Activated naive CD8-positive, alpha-beta T cell (primary cell): ENCODE results near the gene SIRT6.
"Not testable (repeated sequence)": the region's sequence is repeated elsewhere in the genome, so short reads cannot be mapped to it uniquely, and the experiment has no call there.

Experiments
- H3K27ac Mint-ChIP-seq: one replicate; pipeline ENCODE4 v1.8.0; 2021; ENCODE audit warnings: mixed read lengths
- H3K27me3 Mint-ChIP-seq: one replicate; pipeline ENCODE4 v1.8.0; 2021; ENCODE audit warnings: mixed read lengths
- H3K36me3 Mint-ChIP-seq: one replicate; pipeline ENCODE4 v1.8.0; 2021; ENCODE audit warnings: mixed read lengths
- H3K4me1 Mint-ChIP-seq: one replicate; pipeline ENCODE4 v1.8.0; 2021; ENCODE audit warnings: low read depth, mixed read lengths
- H3K4me3 Mint-ChIP-seq: one replicate; pipeline ENCODE4 v1.8.0; 2021; ENCODE audit warnings: mild to moderate bottlenecking, mixed read lengths
- H3K9me3 Mint-ChIP-seq: one replicate; pipeline ENCODE4 v1.8.0; 2021; ENCODE audit warnings: low read depth, mixed read lengths

Gene SIRT6

GRCh38 chr19:4182084-4182810 is at the start of gene SIRT6, which contains the start of gene ANKRD24:
SIRT6 (minus strand) TSS chr19:4182563; CDS start chr19:4182539, 24 bp downstream.
ANKRD24 (plus strand) TSS chr19:4182689; CDS start chr19:4186426, 3,737 bp downstream.
- H3K27ac Mint-ChIP-seq, result peak within 1 kb of the TSS; percentile 92
- no peaks in the 10 kb centered on the region for H3K9me3 Mint-ChIP-seq
- H3K4me3 Mint-ChIP-seq, result peak within 1 kb of the TSS; percentile 98
- peaks cover 28% of the 10 kb centered on the region for H3K4me1 Mint-ChIP-seq
- H3K36me3 Mint-ChIP-seq, result peaks cover under 1% of the 10 kb centered on the region
- no peaks in the 10 kb centered on the region for H3K27me3 Mint-ChIP-seq

- not testable (repeated sequence) for H3K36me3 Mint-ChIP-seq, H3K4me1 Mint-ChIP-seq, H3K9me3 Mint-ChIP-seq, H3K27ac Mint-ChIP-seq, H3K27me3 Mint-ChIP-seq, H3K4me3 Mint-ChIP-seq
Observed at GRCh38 chr19:4232139-4232538, 49.8 kb upstream of the SIRT6 start.

GRCh38 chr19:4231521-4231920 is 49.2 kb upstream of the SIRT6 start:
- not testable (repeated sequence) for H3K4me3 Mint-ChIP-seq, H3K27ac Mint-ChIP-seq, H3K27me3 Mint-ChIP-seq, H3K9me3 Mint-ChIP-seq, H3K4me1 Mint-ChIP-seq, H3K36me3 Mint-ChIP-seq

GRCh38 chr19:4230237-4230636 is 47.9 kb upstream of the SIRT6 start:
- H3K9me3 Mint-ChIP-seq, H3K27me3 Mint-ChIP-seq, H3K4me1 Mint-ChIP-seq, H3K4me3 Mint-ChIP-seq, H3K36me3 Mint-ChIP-seq, H3K27ac Mint-ChIP-seq: not testable (repeated sequence)

- H3K4me1 Mint-ChIP-seq, result peaks cover 6% of the 10 kb centered on the region
- H3K4me3 Mint-ChIP-seq, result no peak within 1 kb of the TSS
Observed at GRCh38 chr19:4229179-4229931, 47.0 kb upstream of the SIRT6 start, which contains the start of gene EBI3. EBI3 (plus strand) TSS chr19:4229523; CDS start chr19:4229551, 28 bp downstream.

GRCh38 chr19:4228765-4229178 is 46.4 kb upstream of the SIRT6 start:
- H3K9me3 Mint-ChIP-seq, result no peaks in the 10 kb centered on the region

More at GRCh38 chr19:4229179-4229931, 47.0 kb upstream of the SIRT6 start, which contains the start of gene EBI3:
- H3K9me3 Mint-ChIP-seq, result no peaks in the 10 kb centered on the region
- peaks cover 7% of the 10 kb centered on the region for H3K27me3 Mint-ChIP-seq
- no peaks in the 10 kb centered on the region for H3K36me3 Mint-ChIP-seq
- H3K27ac Mint-ChIP-seq, result no peak within 1 kb of the TSS

GRCh38 chr19:4227771-4228170 is 45.4 kb upstream of the SIRT6 start:
- Mint-ChIP-seq H3K27ac (no peak overlapping the region), H3K4me3 (no peak overlapping the region), H3K4me1 (peaks cover 6% of the 10 kb centered on the region), H3K36me3 (no peaks in the 10 kb centered on the region), H3K9me3 (no peaks in the 10 kb centered on the region), H3K27me3 (peaks cover 1% of the 10 kb centered on the region)

More at GRCh38 chr19:4228765-4229178, 46.4 kb upstream of the SIRT6 start:
- no peaks in the 10 kb centered on the region for H3K36me3 Mint-ChIP-seq
- H3K4me1 Mint-ChIP-seq, result peaks cover 6% of the 10 kb centered on the region
- H3K4me3 Mint-ChIP-seq, result no peak overlapping the region
- no peak overlapping the region for H3K27ac Mint-ChIP-seq
- peaks cover 7% of the 10 kb centered on the region for H3K27me3 Mint-ChIP-seq

- Mint-ChIP-seq H3K9me3 (no peaks in the 10 kb centered on the region), H3K27ac (no peak overlapping the region), H3K36me3 (no peaks in the 10 kb centered on the region), H3K4me1 (peaks cover 6% of the 10 kb centered on the region), H3K27me3 (peaks cover 1% of the 10 kb centered on the region), H3K4me3 (no peak overlapping the region)
Observed at GRCh38 chr19:4225885-4226284, 43.5 kb upstream of the SIRT6 start.

- H3K4me3 Mint-ChIP-seq, result no peak overlapping the region
- H3K27ac Mint-ChIP-seq, result no peak overlapping the region
- H3K27me3 Mint-ChIP-seq, result peaks cover under 1% of the 10 kb centered on the region
- H3K9me3 Mint-ChIP-seq, result no peaks in the 10 kb centered on the region
- peaks cover 2% of the 10 kb centered on the region for H3K4me1 Mint-ChIP-seq
- no peaks in the 10 kb centered on the region for H3K36me3 Mint-ChIP-seq
Observed at GRCh38 chr19:4224470-4224869, 42.1 kb upstream of the SIRT6 start.

- Mint-ChIP-seq H3K27ac (no peak overlapping the region), H3K36me3 (no peaks in the 10 kb centered on the region), H3K4me1 (no peaks in the 10 kb centered on the region), H3K9me3 (no peaks in the 10 kb centered on the region), H3K4me3 (no peak overlapping the region), H3K27me3 (no peaks in the 10 kb centered on the region)
Observed at GRCh38 chr19:4220188-4220587, 37.8 kb upstream of the SIRT6 start.

GRCh38 chr19:4218523-4218922 is 36.2 kb upstream of the SIRT6 start:
- not testable (repeated sequence) for H3K27ac Mint-ChIP-seq, H3K27me3 Mint-ChIP-seq, H3K9me3 Mint-ChIP-seq, H3K4me3 Mint-ChIP-seq, H3K4me1 Mint-ChIP-seq, H3K36me3 Mint-ChIP-seq

- no peaks in the 10 kb centered on the region for H3K4me1 Mint-ChIP-seq
Observed at GRCh38 chr19:4217429-4218264, 35.3 kb upstream of the SIRT6 start.

GRCh38 chr19:4216846-4217245 is 34.5 kb upstream of the SIRT6 start:
- Mint-ChIP-seq H3K9me3 (no peaks in the 10 kb centered on the region), H3K36me3 (no peaks in the 10 kb centered on the region), H3K27me3 (no peaks in the 10 kb centered on the region), H3K4me1 (no peaks in the 10 kb centered on the region), H3K27ac (no peak overlapping the region), H3K4me3 (no peak overlapping the region)

More at GRCh38 chr19:4217429-4218264, 35.3 kb upstream of the SIRT6 start:
- no peak overlapping the region for H3K4me3 Mint-ChIP-seq
- no peaks in the 10 kb centered on the region for H3K9me3 Mint-ChIP-seq
- H3K27ac Mint-ChIP-seq, result no peak overlapping the region
- no peaks in the 10 kb centered on the region for H3K36me3 Mint-ChIP-seq
- H3K27me3 Mint-ChIP-seq, result no peaks in the 10 kb centered on the region

GRCh38 chr19:4215807-4216206 is 33.4 kb upstream of the SIRT6 start:
- Mint-ChIP-seq H3K27me3 (no peaks in the 10 kb centered on the region), H3K36me3 (no peaks in the 10 kb centered on the region), H3K4me3 (no peak overlapping the region), H3K27ac (no peak overlapping the region), H3K4me1 (no peaks in the 10 kb centered on the region), H3K9me3 (no peaks in the 10 kb centered on the region)

- no peak overlapping the region for H3K4me3 Mint-ChIP-seq
- H3K27ac Mint-ChIP-seq, result no peak overlapping the region
- no peaks in the 10 kb centered on the region for H3K27me3 Mint-ChIP-seq
- no peaks in the 10 kb centered on the region for H3K4me1 Mint-ChIP-seq
- no peaks in the 10 kb centered on the region for H3K36me3 Mint-ChIP-seq
- H3K9me3 Mint-ChIP-seq, result no peaks in the 10 kb centered on the region
Observed at GRCh38 chr19:4213116-4213515, 30.8 kb upstream of the SIRT6 start.
